HG02852 (cell line): Measurements from ENCODE around the gene LLGL2.
A peak's percentile ranks its signal among the peaks of the same experiment; 100 is the strongest.
"Not testable (repeated sequence)": the region's sequence is repeated elsewhere in the genome, so short reads cannot be mapped to it uniquely, and the experiment has no call there.

Experiments
- ATAC-seq: cut with Tn5 transposase; IDR thresholded peaks from one replicate; pipeline ENCODE4 v1.9.1; 2021; ENCODE audit warnings: mild to moderate bottlenecking, moderate library complexity; ENCODE audit not compliant: unreplicated experiment

Gene LLGL2

GRCh38 chr17:75518983-75519537, 6.4 kb upstream of the LLGL2 start:
- ATAC-seq, result no peak

GRCh38 chr17:75520413-75520812, 5.1 kb upstream of the LLGL2 start:
- ATAC-seq, result not testable (repeated sequence)

- no peak for ATAC-seq
These were observed 4.2 kb upstream of the LLGL2 start for GRCh38 chr17:75521290-75521689.

- ATAC-seq, result no peak
These were observed 3.4 kb upstream of the LLGL2 start for GRCh38 chr17:75521951-75522727.

GRCh38 chr17:75523647-75524046, 1.9 kb upstream of the LLGL2 start:
- no peak for ATAC-seq

- no peak for ATAC-seq
These were observed 1.1 kb upstream of the LLGL2 start for GRCh38 chr17:75524269-75524969.

- ATAC-seq, result peak; percentile 9
These were observed 483 bp downstream of the LLGL2 start for GRCh38 chr17:75525806-75526554.

- no peak for ATAC-seq
These were observed 1.2 kb downstream of the LLGL2 start for GRCh38 chr17:75526555-75527270.

- no peak for ATAC-seq
These were observed 5.6 kb downstream of the LLGL2 start for GRCh38 chr17:75530837-75531720.

- ATAC-seq, result no peak
These were observed 6.2 kb downstream of the LLGL2 start for GRCh38 chr17:75531721-75532072.

- ATAC-seq, result no peak
These were observed 9.6 kb downstream of the LLGL2 start for GRCh38 chr17:75535119-75535537.

GRCh38 chr17:75535871-75536270, 10.4 kb downstream of the LLGL2 start:
- no peak for ATAC-seq

GRCh38 chr17:75536366-75536765, 10.9 kb downstream of the LLGL2 start:
- no peak for ATAC-seq

GRCh38 chr17:75539967-75540729, 14.7 kb downstream of the LLGL2 start:
- no peak for ATAC-seq

GRCh38 chr17:75540923-75541503, 15.5 kb downstream of the LLGL2 start:
- ATAC-seq, result no peak

GRCh38 chr17:75542229-75542628, 16.7 kb downstream of the LLGL2 start:
- ATAC-seq, result no peak

- ATAC-seq, result no peak
These were observed 17.3 kb downstream of the LLGL2 start for GRCh38 chr17:75542728-75543336.

- no peak for ATAC-seq
These were observed 18.8 kb downstream of the LLGL2 start for GRCh38 chr17:75544250-75544649.
